ENCODE data around the gene VPS37B.
"Not testable (repeated sequence)": the region's sequence is repeated elsewhere in the genome, so short reads cannot be mapped to it uniquely, and the experiment has no call there.

DNA sequence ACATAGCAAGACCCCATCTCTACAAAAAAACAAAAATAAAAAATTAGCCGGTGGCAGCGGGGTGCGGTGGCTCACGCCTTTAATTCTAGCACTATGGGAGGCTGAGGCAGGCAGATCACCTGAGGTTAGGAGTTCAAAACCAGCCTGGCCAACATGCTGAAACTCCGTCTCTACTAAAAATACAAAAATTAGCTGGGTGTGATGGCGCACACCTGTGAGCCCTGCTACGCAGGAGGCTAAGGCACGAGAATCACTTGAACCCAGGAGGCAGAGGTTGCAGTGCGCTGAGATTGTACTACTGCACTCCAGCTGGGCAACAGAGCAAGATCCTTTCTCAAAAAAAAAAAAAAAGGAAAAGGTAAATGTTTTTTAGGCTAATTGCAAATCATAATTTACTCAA lies 3.2 kb downstream of the VPS37B start:
- TF ChIP-seq, protein P1, sequence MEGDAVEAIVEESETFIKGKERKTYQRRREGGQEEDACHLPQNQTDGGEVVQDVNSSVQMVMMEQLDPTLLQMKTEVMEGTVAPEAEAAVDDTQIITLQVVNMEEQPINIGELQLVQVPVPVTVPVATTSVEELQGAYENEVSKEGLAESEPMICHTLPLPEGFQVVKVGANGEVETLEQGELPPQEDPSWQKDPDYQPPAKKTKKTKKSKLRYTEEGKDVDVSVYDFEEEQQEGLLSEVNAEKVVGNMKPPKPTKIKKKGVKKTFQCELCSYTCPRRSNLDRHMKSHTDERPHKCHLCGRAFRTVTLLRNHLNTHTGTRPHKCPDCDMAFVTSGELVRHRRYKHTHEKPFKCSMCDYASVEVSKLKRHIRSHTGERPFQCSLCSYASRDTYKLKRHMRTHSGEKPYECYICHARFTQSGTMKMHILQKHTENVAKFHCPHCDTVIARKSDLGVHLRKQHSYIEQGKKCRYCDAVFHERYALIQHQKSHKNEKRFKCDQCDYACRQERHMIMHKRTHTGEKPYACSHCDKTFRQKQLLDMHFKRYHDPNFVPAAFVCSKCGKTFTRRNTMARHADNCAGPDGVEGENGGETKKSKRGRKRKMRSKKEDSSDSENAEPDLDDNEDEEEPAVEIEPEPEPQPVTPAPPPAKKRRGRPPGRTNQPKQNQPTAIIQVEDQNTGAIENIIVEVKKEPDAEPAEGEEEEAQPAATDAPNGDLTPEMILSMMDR (IDR thresholded peaks at IDR 0.05): not testable (repeated sequence)
- not testable (repeated sequence) for TF ChIP-seq POLR2AphosphoS5 (IDR thresholded peaks at IDR 0.05)

Data from breast epithelium (tissue), 3 donors.